NB4 (cell line): ENCODE results near the gene KIAA1586.

ENCODE experiments used
- DNase-seq: peaks from one replicate; pipeline ENCODE4 v3.0.0; 2010; ENCODE audit warnings: low read depth
- H3K4me3 ChIP-seq: one replicate; pipeline ENCODE4 v1.5.1; 2011; ENCODE audit warnings: mild to moderate bottlenecking, low read depth, low read length, moderate library complexity
- MYC ChIP-seq: IDR thresholded peaks from 2 replicates; pipeline ENCODE4 v1.6.1; 2011; ENCODE audit warnings: low read depth, low read length
- POLR2A ChIP-seq: IDR thresholded peaks from 2 replicates; pipeline ENCODE4 v1.6.1; 2011; ENCODE audit warnings: mild to moderate bottlenecking; ENCODE audit not compliant: insufficient read length; ENCODE audit errors: extremely low read depth
- TF ChIP-seq, protein P1 (sequence below): IDR thresholded peaks from 2 replicates; pipeline ENCODE4 v1.6.1; 2011; ENCODE audit warnings: low read depth, low read length
- TF ChIP-seq, protein P2 (sequence below): IDR thresholded peaks from one replicate; pipeline ENCODE4 v1.5.1; 2012; ENCODE audit warnings: low read depth, low read length

Gene KIAA1586

DNA sequence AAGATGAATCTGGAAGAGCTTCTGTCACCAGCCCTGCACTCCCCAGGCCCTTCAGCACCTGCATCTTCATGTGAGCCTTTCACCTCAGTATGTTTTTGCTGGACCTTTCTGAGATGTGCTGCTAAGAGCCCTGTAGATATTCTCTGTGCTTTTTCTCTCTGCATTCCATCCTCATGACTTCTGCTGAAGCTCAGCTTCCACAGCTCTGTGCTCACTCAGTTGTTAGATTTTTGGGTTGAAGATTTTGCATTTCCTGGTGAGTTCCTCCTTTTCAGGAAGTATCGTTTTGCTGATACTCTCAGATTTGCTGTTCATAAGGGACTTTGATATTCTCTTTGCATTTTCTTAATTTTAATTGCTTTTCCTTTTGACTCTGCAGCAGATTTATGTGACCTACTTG, 18.3 kb downstream of the KIAA1586 start:
- TF ChIP-seq, protein P1, sequence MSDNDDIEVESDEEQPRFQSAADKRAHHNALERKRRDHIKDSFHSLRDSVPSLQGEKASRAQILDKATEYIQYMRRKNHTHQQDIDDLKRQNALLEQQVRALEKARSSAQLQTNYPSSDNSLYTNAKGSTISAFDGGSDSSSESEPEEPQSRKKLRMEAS: no peak
- TF ChIP-seq, protein P2, sequence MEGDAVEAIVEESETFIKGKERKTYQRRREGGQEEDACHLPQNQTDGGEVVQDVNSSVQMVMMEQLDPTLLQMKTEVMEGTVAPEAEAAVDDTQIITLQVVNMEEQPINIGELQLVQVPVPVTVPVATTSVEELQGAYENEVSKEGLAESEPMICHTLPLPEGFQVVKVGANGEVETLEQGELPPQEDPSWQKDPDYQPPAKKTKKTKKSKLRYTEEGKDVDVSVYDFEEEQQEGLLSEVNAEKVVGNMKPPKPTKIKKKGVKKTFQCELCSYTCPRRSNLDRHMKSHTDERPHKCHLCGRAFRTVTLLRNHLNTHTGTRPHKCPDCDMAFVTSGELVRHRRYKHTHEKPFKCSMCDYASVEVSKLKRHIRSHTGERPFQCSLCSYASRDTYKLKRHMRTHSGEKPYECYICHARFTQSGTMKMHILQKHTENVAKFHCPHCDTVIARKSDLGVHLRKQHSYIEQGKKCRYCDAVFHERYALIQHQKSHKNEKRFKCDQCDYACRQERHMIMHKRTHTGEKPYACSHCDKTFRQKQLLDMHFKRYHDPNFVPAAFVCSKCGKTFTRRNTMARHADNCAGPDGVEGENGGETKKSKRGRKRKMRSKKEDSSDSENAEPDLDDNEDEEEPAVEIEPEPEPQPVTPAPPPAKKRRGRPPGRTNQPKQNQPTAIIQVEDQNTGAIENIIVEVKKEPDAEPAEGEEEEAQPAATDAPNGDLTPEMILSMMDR: no peak
- no peak for TF ChIP-seq MYC
- no peak for TF ChIP-seq POLR2A
- DNase-seq: no peak
- H3K4me3 ChIP-seq: no peak overlapping the region

DNA sequence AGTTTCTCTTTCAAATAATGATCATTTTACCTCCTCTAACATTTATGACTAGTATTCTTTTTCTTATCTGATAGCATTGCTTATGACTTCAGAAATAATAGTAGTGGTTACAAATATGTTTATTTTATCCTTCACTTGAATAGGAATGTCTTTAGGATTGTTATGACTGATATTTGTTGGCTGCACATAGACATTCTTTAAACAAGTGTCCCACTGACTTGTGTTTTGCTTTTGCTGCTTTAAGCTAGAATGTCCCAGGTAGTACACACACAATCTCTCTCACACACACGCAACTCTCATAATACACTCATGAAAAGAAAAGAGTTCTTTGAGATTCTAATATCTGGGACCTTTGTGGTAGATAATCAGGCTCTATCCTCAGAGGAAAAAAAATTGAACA, 21.6 kb downstream of the KIAA1586 start:
- H3K4me3 ChIP-seq: no peak overlapping the region
- DNase-seq: no peak
- TF ChIP-seq MYC: no peak
- TF ChIP-seq POLR2A: no peak
- TF ChIP-seq, protein P2: no peak
- TF ChIP-seq, protein P1: no peak

DNA sequence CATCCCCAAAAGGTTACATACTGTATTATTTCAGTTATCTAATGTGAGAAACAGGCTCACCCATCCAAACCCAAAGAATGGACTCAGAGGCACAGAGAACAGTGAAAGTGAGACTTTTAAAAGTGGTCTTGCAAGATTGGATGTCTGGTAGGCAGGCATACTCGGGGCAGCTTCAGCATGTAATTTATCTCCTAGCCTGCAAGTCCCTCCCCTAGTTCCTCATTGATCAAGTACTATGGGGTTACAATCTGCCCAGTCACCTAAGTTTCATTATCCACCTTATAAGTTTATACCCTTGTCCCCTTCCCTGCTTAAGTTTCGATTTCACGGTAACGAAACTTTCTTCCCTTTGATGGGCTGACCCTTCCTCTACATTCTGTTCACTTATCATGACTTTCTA, 22.7 kb downstream of the KIAA1586 start:
- no peak for DNase-seq
- no peak overlapping the region for H3K4me3 ChIP-seq
- no peak for TF ChIP-seq POLR2A
- TF ChIP-seq, protein P2: no peak
- TF ChIP-seq, protein P1: no peak
- no peak for TF ChIP-seq MYC

DNA sequence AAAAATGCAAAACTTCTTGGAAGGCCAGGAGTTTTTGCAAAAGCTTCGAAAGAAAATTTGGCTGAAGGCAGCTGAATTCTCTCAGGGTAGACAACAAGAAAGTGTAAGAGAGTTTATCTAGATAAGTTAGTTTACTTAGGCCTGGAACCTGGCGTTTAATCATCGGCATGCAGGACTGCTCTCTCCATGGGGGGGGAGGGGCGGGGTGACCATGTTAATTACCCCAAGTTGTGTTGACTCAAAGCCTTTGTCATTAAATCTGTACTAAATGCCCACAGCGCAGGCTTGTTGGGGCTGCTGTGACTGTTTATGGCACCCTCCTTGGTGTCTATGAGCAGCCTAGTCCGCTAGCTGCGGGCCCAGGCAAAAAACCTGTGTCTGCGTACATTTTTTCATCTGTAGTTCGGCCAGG, 23.4 kb downstream of the KIAA1586 start:
- TF ChIP-seq POLR2A (no peak), MYC (no peak)
- TF ChIP-seq, protein P1: no peak
- TF ChIP-seq, protein P2: no peak
- no peak overlapping the region for H3K4me3 ChIP-seq
- DNase-seq: no peak

DNA sequence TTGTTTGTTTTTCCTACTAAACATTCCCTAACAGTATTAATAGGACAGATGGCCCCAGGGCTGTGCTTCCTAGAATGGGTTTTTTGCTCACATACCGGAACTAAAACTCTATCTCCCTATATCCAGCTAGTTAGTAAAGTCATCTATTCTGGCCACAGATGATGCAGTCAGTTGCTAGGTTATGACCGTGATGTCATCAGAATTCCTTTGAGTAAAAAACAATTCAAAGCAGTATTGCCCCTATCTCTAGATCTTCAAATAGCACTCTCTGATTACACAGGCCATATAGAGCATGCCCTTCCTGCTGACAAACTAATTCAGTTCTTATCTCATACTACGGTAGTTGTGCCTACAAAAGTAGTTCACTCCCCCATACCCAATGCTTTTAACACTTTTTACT, 25.6 kb downstream of the KIAA1586 start:
- no peak overlapping the region for H3K4me3 ChIP-seq
- TF ChIP-seq MYC (no peak), POLR2A (no peak)
- TF ChIP-seq, protein P1: no peak
- TF ChIP-seq, protein P2: no peak
- no peak for DNase-seq

DNA sequence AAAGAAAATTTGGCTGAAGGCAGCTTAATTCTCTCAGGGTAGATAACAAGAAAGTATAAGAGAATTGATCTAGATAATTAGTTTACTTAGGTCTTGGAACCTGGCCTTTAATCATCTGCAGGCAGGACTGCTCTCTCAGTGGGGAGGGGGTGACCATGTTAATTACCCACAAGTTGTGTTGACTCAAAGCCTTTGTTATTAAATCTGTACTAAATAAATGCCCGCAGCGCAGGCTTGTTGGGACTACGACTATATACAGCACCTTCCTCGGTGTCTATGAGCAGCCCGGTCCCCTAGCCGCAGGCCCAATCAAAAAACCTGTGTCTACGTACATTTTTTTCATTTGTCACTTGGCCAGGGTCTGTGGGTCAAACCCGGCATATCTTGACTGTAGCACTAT, 27.9 kb downstream of the KIAA1586 start:
- H3K4me3 ChIP-seq: no peak overlapping the region
- no peak for DNase-seq
- no peak for TF ChIP-seq POLR2A
